Measurements from ENCODE around the gene GKN1.

GKN1 gene, protein sequence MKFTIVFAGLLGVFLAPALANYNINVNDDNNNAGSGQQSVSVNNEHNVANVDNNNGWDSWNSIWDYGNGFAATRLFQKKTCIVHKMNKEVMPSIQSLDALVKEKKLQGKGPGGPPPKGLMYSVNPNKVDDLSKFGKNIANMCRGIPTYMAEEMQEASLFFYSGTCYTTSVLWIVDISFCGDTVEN

DNA sequence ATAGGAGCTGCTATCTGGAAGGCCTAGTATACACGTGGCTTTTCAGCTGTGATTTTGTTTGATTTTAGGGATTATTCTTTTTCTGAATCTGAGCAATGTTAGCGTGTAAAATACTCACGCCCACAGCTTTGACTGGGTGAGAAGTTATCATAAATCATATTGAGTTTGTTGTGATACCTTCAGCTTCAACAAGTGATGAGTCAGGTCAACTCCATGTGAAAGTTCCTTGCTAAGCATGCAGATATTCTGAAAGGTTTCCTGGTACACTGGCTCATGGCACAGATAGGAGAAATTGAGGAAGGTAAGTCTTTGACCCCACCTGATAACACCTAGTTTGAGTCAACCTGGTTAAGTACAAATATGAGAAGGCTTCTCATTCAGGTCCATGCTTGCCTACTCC, at the start of gene GKN1:
TSS of gene GKN1 (plus strand) at position 386 of the 400 bp plus-strand sequence. CDS start 42 bp downstream, outside the sequence.
- DNase-seq (ENCODE audit: low spot score): no peak
- TF ChIP-seq, protein P1, sequence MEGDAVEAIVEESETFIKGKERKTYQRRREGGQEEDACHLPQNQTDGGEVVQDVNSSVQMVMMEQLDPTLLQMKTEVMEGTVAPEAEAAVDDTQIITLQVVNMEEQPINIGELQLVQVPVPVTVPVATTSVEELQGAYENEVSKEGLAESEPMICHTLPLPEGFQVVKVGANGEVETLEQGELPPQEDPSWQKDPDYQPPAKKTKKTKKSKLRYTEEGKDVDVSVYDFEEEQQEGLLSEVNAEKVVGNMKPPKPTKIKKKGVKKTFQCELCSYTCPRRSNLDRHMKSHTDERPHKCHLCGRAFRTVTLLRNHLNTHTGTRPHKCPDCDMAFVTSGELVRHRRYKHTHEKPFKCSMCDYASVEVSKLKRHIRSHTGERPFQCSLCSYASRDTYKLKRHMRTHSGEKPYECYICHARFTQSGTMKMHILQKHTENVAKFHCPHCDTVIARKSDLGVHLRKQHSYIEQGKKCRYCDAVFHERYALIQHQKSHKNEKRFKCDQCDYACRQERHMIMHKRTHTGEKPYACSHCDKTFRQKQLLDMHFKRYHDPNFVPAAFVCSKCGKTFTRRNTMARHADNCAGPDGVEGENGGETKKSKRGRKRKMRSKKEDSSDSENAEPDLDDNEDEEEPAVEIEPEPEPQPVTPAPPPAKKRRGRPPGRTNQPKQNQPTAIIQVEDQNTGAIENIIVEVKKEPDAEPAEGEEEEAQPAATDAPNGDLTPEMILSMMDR (IDR thresholded peaks at IDR 0.05; ENCODE audit: extremely low read depth, missing control alignments): no peak

DNA sequence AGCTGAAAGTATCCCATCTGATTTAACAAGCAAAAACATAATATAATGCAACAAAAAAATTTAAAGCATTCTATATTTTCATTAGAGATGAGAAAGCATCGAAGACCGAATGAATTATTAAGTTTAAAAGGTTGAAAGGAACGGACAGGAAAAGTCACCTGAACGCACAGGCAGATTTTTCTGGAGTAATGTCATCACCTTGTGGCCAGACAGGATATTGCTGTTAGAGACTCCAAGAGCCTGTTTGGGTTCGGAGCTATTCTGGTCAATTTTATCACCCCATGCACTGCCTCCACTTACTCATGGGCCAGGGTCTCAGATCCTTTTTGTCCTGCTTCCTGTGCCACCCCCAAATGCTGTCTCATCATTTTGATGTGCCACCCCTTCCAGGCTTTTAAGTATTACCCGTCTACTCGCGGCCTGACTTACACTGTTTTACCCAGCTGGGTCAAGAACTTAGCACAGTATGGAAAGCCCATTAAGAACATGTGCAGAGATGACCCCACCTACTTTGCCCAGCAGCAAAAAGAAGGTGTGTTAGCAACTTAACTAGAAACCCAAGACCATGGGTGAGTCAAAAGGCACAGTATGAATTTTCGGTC, 49.0 kb upstream of the GKN1 start:
- TF ChIP-seq, protein P1 (IDR thresholded peaks at IDR 0.05; ENCODE audit: extremely low read depth, missing control alignments): peak; percentile 90
- DNase-seq (ENCODE audit: low spot score): peak; percentile 61

DNA sequence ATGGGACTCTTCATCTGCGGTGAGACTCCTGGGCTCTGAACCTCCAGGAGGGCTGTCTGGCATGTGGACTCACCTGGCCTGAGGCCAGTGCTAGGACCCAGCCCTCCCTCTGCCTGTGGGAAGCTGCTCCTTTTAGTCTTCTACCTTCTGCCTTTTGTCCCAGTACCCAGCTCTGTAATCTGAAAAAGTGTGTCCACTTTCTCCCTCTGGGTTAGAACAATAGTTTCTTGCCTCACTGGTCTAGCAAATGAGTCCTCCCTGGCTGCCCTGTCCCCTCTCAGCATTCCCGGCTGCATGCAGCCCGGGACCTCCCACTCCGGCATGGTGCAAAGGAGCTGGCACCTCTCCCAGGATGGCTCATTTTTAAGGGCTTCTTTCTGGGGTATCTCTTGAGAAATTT, 47.6 kb upstream of the GKN1 start:
- TF ChIP-seq, protein P1 (IDR thresholded peaks at IDR 0.05; ENCODE audit: extremely low read depth, missing control alignments): no peak
- DNase-seq (ENCODE audit: low spot score): no peak

DNA sequence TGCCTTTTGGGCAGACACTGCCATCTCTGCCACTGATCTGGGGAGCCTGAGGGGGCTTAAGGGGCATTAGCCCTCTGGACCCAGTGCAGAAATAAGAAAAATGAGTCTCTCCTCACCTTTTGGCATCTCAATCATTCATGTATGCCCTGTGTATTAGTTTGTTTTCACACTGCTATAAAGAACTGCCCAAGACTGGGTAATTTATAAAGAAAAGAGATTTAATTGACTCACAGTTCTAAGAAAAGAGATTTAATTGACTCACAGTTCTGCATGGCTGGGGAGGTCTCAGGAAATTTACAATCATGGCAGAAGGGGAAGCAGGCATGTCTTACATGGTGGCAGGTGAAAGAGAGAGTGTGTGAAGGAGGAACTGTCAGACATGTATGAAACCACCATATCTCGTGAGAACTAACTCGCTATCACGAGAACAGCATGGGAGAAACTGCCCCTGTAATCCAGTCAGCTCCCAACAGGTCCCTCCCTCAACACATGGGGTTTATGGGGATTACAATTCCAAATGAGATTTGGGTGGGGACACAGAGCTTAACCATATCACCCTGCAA, 43.2 kb upstream of the GKN1 start:
- DNase-seq (ENCODE audit: low spot score): no peak
- TF ChIP-seq, protein P1 (IDR thresholded peaks at IDR 0.05; ENCODE audit: extremely low read depth, missing control alignments): no peak

DNA sequence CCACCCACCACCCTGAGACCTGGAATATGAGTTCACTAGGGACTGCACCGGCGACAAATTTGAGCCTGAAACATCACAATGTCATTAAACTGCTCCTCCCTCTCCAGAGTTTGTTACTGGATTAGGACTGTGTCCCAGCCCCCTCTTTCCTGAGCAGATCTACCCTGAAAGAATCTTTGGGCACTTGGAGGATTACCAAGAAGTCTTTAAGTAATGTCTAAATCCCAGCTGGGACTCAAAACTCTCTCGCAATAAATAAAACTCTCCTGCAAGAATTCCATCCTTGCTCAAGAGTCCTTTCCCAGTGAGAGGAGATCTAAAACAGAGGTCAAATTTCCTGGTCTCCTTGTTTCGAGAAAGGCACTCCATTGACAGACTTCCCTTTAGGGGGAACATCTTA, 42.6 kb upstream of the GKN1 start:
- DNase-seq (ENCODE audit: low spot score): no peak
- TF ChIP-seq, protein P1 (IDR thresholded peaks at IDR 0.05; ENCODE audit: extremely low read depth, missing control alignments): no peak

DNA sequence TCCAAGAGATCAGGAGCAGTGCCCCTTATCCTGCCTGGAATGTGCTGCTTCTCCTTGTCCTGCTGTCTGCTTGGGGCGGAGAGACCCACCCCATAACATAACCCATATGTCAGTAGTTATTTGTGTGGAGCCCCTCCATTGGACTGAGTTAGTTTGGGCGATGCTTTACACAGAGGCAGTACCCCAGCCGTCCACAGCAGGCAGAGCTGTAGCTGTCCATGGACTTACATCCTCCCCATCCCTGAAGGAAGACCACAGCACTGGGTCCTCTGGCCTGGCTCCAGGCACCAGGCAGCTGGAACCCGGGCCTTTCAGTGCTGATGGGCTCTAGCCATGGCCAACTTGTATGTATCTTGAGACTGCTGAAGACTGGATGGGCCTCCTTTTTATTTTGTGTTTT, 42.0 kb upstream of the GKN1 start:
- no peak for DNase-seq (ENCODE audit: low spot score)
- TF ChIP-seq, protein P1 (IDR thresholded peaks at IDR 0.05; ENCODE audit: extremely low read depth, missing control alignments): no peak

DNA sequence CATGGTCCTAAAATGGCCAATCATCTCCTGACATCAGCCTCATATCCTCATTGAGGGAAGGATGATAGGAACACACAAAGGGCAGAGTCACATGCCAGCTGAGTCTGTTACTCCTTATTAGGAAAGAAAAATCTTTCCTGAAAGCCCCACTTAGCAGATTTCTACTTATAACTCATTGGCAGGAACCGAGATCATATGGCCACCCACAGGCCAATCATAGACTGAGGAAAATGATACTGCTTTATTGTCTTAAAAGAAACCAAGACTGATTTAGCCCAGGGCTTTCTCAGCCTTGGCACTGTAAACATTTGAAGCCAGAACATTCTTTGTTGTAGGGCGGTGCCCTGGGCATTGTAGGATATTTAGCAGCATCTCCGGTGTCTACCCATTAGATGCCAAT, 40.4 kb upstream of the GKN1 start:
- no peak for DNase-seq (ENCODE audit: low spot score)

More for the DNA sequence above, 40.4 kb upstream of the GKN1 start:
- TF ChIP-seq, protein P1 (IDR thresholded peaks at IDR 0.05; ENCODE audit: extremely low read depth, missing control alignments): no peak
